A549 (cell line): ENCODE results near the gene GRM7. TPM values are rescaled to one million over a fixed set of nuclear protein-coding genes. Genes with fewer than 3 reads are reported as not detected.

Experiments
- ATAC-seq, 2 experiments: fragments of 200-7000 bp in 1 of 2; fragments of >200 bp in 1 of 2; cut with Nextera tagmentation in 1 of 2; cut with Tn5 transposase in 1 of 2; 3 replicates each; pipeline versions ENCODE4 v1.8.0 to v1.9.1; 2018 to 2020; ENCODE audit warnings: mild to moderate bottlenecking in 1 of 2, moderate library complexity in 1 of 2
- CTCF ChIA-PET: fragments of 300-600 bp; sonication (Branson Sonifier 250); formaldehyde crosslinking; extraction: SDS; loops from one replicate; lab custom pipeline; 2021; ENCODE audit warnings: antibody characterized with exemption, inconsistent platforms; lab: Yijun Ruan, JAX
- POLR2A ChIA-PET: fragments of 350-600 bp; formaldehyde crosslinking; extraction: SDS; loops from one replicate; lab custom pipeline; 2021; ENCODE audit warnings: antibody characterized with exemption, inconsistent platforms; lab: Yijun Ruan, JAX
- DNase-seq, 2 experiments: peaks; one replicate each; pipeline versions ENCODE4 v3.0.0 to v3.0.0-alpha.2; 2011 to 2016; ENCODE audit warnings: low read depth in 1 of 2, low spot score in 1 of 2
- FAIRE-seq: peaks from 2 replicates; lab custom pipeline; 2011; peaks lifted over from hg19 to GRCh38; lab: Jason Lieb, UNC
- H3K27ac ChIP-seq, 2 experiments: fragments of >200 bp; sonication (Bioruptor Twin); formaldehyde crosslinking; 3 replicates each; pipeline ENCODE4 v1.5.1; 2016 to 2017
- H3K4me1 ChIP-seq: fragments of >200 bp; sonication (Bioruptor Twin); formaldehyde crosslinking; 3 replicates; pipeline ENCODE4 v1.6.1; 2016
- H3K4me2 ChIP-seq: fragments of >200 bp; sonication (Bioruptor Twin); formaldehyde crosslinking; 3 replicates; pipeline ENCODE4 v1.6.1; 2016
- H3K4me3 ChIP-seq: fragments of >200 bp; sonication (Bioruptor Twin); formaldehyde crosslinking; 3 replicates; pipeline ENCODE4 v1.5.1; 2016
- H3K9me3 ChIP-seq: fragments of >200 bp; sonication (Bioruptor Twin); formaldehyde crosslinking; 3 replicates; pipeline ENCODE4 v1.6.1; 2016
- BHLHE40 ChIP-seq: IDR thresholded peaks from 2 replicates; pipeline ENCODE4 v1.6.1; 2012; ENCODE audit warnings: low read depth, low read length, inconsistent platforms
- CBX2 ChIP-seq: fragments of 200-600 bp; sonication (generic); IDR thresholded peaks from 2 replicates; pipeline ENCODE4 v1.6.1; 2016; ENCODE audit warnings: low read depth, mild to moderate bottlenecking, borderline replicate concordance
- CHD4 ChIP-seq: fragments of 200-600 bp; sonication (generic); IDR thresholded peaks from 2 replicates; pipeline ENCODE4 v1.6.1; 2016; ENCODE audit warnings: antibody characterized with exemption, mild to moderate bottlenecking, borderline replicate concordance
- EHF ChIP-seq: fragments of 250-450 bp; sonication (Bioruptor Pico); IDR thresholded peaks from 2 replicates; pipeline ENCODE4 v1.5.0; 2020; ENCODE audit warnings: mild to moderate bottlenecking
- FOSL2 ChIP-seq, 2 experiments: fragments of 450-650 bp in 1 of 2; fragments of >200 bp in 1 of 2; sonication (Bioruptor Twin) in 1 of 2; formaldehyde crosslinking; IDR thresholded peaks; 2 replicates each; pipeline versions ENCODE4 v1.5.0 to v1.6.1; 2016 to 2020; ENCODE audit warnings: mild to moderate bottlenecking in 1 of 2, moderate library complexity in 1 of 2
- FOXS1 ChIP-seq: fragments of 250-450 bp; sonication (Bioruptor Pico); IDR thresholded peaks from 2 replicates; pipeline ENCODE4 v1.5.0; 2020; ENCODE audit warnings: mild to moderate bottlenecking, moderate library complexity
- GATA3 ChIP-seq: IDR thresholded peaks from 2 replicates; pipeline ENCODE4 v1.6.1; 2012; ENCODE audit warnings: borderline replicate concordance
- HDAC2 ChIP-seq: fragments of 200-600 bp; sonication (generic); IDR thresholded peaks from 2 replicates; pipeline ENCODE4 v1.6.1; 2016
- HOXA7 ChIP-seq: fragments of 250-450 bp; sonication (Bioruptor Pico); IDR thresholded peaks from 2 replicates; pipeline ENCODE4 v1.5.0; 2020; ENCODE audit warnings: mild to moderate bottlenecking, moderate library complexity
- KDM1A ChIP-seq: fragments of 200-600 bp; sonication (generic); IDR thresholded peaks from 2 replicates; pipeline ENCODE4 v1.6.1; 2016; ENCODE audit warnings: low read depth, mild to moderate bottlenecking
- KDM5A ChIP-seq: fragments of 200-600 bp; sonication (generic); IDR thresholded peaks from 2 replicates; pipeline ENCODE4 v1.6.1; 2016; ENCODE audit warnings: antibody characterized with exemption, mild to moderate bottlenecking
- MAFK ChIP-seq: fragments of 450-650 bp; IDR thresholded peaks from 2 replicates; pipeline ENCODE4 v1.6.1; 2014; ENCODE audit not compliant: partially characterized antibody
- NFE2L2 ChIP-seq: fragments of 150-350 bp; conservative IDR thresholded peaks from 2 replicates; pipeline ENCODE4 v1.6.1; 2014; ENCODE audit warnings: low read length
- NPAS2 ChIP-seq: fragments of 250-450 bp; sonication (Bioruptor Pico); IDR thresholded peaks from 2 replicates; pipeline ENCODE4 v1.8.0; 2022; ENCODE audit warnings: mild to moderate bottlenecking, moderate library complexity, borderline replicate concordance
- POLR2A ChIP-seq: IDR thresholded peaks from 2 replicates; pipeline ENCODE4 v1.6.1; 2012; ENCODE audit warnings: mild to moderate bottlenecking, low read length
- RFX5 ChIP-seq: fragments of 450-650 bp; IDR thresholded peaks from 2 replicates; pipeline ENCODE4 v1.7.1; 2014; ENCODE audit warnings: antibody characterized with exemption, mild to moderate bottlenecking, moderate library complexity
- RNF2 ChIP-seq: fragments of 200-600 bp; sonication (generic); IDR thresholded peaks from 2 replicates; pipeline ENCODE4 v1.6.1; 2016; ENCODE audit warnings: low read depth, mild to moderate bottlenecking, antibody characterized with exemption, moderate library complexity, borderline replicate concordance
- TP53 ChIP-seq: fragments of 250-450 bp; sonication (Bioruptor Pico); IDR thresholded peaks from 2 replicates; pipeline ENCODE4 v1.5.0; 2021; ENCODE audit warnings: mild to moderate bottlenecking, moderate library complexity
- ZNF302 ChIP-seq: fragments of 250-450 bp; sonication (Bioruptor Pico); IDR thresholded peaks from 2 replicates; pipeline ENCODE4 v1.9.0; 2021; ENCODE audit warnings: inconsistent platforms, mild to moderate bottlenecking, moderate library complexity
- ZSCAN20 ChIP-seq: fragments of 250-450 bp; sonication (Bioruptor Pico); IDR thresholded peaks from 2 replicates; pipeline ENCODE4 v1.8.0; 2022; ENCODE audit warnings: mild to moderate bottlenecking, moderate library complexity
- WGBS: methylation state at CpG from one replicate; pipeline ENCODE4 v1.1.6; 2017; ENCODE audit errors: missing lambda C conversion rate; 5-methylcytosine and 5-hydroxymethylcytosine counted together
- polyA plus RNA-seq, 4 experiments: library from polyadenylated mRNA; depleted of rRNA in 3 of 4; stranded (reverse); fragments of >200 nt; fragmentation: RNase III in 1 of 4; extraction: RNeasy Plus Mini Kit Qiagen cat#74134 plus additional on column Dnase treatment in 1 of 4; gene quantifications; 2 replicates in 3 of 4; 3 replicates in 1 of 4; pipeline ENCODE4 v1.2.3, GENCODE V29; 2011 to 2017
- TF ChIP-seq, protein P1 (sequence below): fragments of 250-450 bp; sonication (Bioruptor Pico); IDR thresholded peaks from 2 replicates; pipeline ENCODE4 v1.5.0; 2021; ENCODE audit warnings: mild to moderate bottlenecking, moderate library complexity, borderline replicate concordance
- TF ChIP-seq, protein P2 (sequence below): fragments of >200 bp; sonication (Bioruptor Twin); formaldehyde crosslinking; IDR thresholded peaks from 3 replicates; pipeline ENCODE4 v1.5.1; 2016
- TF ChIP-seq, protein P3 (sequence below): fragments of >200 bp; sonication (Bioruptor Twin); formaldehyde crosslinking; IDR thresholded peaks from 3 replicates; pipeline ENCODE4 v1.6.1; 2016
- TF ChIP-seq, protein P4 (sequence below): fragments of 200-600 bp; sonication (generic); IDR thresholded peaks from 2 replicates; pipeline ENCODE4 v1.6.1; 2016; ENCODE audit warnings: antibody characterized with exemption, mild to moderate bottlenecking, moderate library complexity
- TF ChIP-seq, protein P5 (sequence below): IDR thresholded peaks from 2 replicates; pipeline ENCODE4 v1.6.1; 2012; ENCODE audit warnings: low read depth, borderline replicate concordance

The GRM7 gene
- polyA plus RNA-seq, 2 of the 4 experiments (the other 2 are of a cell fraction), result not detected

DNA sequence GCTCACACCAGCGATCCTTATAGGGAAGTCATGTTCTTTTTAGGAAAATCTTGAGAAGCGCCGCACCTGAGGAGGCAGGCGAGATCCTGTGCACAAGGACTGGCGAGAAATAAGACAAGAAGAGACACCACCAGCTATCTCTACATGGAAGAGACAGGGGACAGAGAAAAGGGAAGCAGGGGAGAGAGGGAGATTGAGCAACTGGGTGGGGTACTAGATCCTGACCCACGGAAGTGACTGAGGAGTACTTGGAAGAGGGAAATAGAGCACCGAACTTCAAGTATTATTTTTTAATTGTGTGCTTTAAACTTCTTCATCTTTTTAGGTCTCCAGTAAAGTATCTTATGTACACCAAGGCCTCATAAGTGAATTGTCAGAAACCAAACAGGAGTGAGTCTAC is 898.7 kb downstream of the GRM7 start:
- H3K27ac ChIP-seq, result no peak overlapping the region
- TF ChIP-seq, protein P1, sequence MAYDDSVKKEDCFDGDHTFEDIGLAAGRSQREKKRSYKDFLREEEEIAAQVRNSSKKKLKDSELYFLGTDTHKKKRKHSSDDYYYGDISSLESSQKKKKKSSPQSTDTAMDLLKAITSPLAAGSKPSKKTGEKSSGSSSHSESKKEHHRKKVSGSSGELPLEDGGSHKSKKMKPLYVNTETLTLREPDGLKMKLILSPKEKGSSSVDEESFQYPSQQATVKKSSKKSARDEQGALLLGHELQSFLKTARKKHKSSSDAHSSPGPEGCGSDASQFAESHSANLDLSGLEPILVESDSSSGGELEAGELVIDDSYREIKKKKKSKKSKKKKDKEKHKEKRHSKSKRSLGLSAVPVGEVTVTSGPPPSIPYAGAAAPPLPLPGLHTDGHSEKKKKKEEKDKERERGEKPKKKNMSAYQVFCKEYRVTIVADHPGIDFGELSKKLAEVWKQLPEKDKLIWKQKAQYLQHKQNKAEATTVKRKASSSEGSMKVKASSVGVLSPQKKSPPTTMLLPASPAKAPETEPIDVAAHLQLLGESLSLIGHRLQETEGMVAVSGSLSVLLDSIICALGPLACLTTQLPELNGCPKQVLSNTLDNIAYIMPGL, result no peak
- TF ChIP-seq RNF2 (no peak), FOXS1 (no peak), ZSCAN20 (CRISPR knock-in tag) (no peak), NFE2L2 (no peak), POLR2A (no peak)
- FAIRE-seq, result no peak
- no peaks in the 10 kb centered on the region for H3K9me3 ChIP-seq
- POLR2A ChIA-PET, result no interaction called here
- CTCF ChIA-PET, result no interaction called here
- H3K4me1 ChIP-seq, result no peaks in the 10 kb centered on the region
- no peak for DNase-seq
- H3K4me3 ChIP-seq, result no peak overlapping the region
- no peak overlapping the region for H3K4me2 ChIP-seq
- no peak for ATAC-seq
- 27% methylated on average over 7 of the region's 7 CpGs for WGBS

DNA sequence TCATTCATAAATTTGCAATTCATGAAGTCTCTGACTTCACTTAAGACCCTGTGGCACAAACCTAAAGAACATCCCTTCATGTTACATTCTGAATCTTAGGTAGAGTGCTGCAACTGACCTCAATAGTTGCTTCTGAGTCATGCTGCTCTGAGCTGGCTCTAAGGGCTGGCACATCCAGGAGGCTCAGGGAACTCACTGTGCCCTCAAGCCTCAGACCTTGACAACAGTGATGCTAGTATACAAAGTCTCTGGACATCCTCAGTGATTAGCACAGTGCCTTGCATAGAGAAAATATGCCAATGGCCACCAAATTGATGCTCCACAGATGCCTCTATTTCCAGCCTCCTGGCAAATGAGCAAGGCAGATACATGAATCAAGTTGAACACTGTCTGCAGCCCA is 899.8 kb downstream of the GRM7 start:
- DNase-seq (no peak), FAIRE-seq (no peak), ATAC-seq (no peak)
- POLR2A ChIA-PET, result no interaction called here
- CTCF ChIA-PET, result no interaction called here
- H3K9me3 ChIP-seq, result no peaks in the 10 kb centered on the region
- H3K4me1 ChIP-seq, result no peaks in the 10 kb centered on the region
- TF ChIP-seq RFX5 (no peak), KDM5A (no peak), CHD4 (no peak), NPAS2 (no peak), ZNF302 (CRISPR knock-in tag) (no peak), GATA3 (no peak), FOSL2 (IDR thresholded peaks at IDR 0.05) (no peak), FOSL2 (CRISPR knock-in tag; IDR thresholded peaks at IDR 0.05) (no peak), KDM1A (no peak), FOXS1 (no peak), CBX2 (no peak), HDAC2 (no peak), HOXA7 (CRISPR knock-in tag) (no peak), BHLHE40 (no peak), TP53 (CRISPR knock-in tag) (no peak), MAFK (no peak), EHF (CRISPR knock-in tag) (no peak)
- TF ChIP-seq, protein P2, sequence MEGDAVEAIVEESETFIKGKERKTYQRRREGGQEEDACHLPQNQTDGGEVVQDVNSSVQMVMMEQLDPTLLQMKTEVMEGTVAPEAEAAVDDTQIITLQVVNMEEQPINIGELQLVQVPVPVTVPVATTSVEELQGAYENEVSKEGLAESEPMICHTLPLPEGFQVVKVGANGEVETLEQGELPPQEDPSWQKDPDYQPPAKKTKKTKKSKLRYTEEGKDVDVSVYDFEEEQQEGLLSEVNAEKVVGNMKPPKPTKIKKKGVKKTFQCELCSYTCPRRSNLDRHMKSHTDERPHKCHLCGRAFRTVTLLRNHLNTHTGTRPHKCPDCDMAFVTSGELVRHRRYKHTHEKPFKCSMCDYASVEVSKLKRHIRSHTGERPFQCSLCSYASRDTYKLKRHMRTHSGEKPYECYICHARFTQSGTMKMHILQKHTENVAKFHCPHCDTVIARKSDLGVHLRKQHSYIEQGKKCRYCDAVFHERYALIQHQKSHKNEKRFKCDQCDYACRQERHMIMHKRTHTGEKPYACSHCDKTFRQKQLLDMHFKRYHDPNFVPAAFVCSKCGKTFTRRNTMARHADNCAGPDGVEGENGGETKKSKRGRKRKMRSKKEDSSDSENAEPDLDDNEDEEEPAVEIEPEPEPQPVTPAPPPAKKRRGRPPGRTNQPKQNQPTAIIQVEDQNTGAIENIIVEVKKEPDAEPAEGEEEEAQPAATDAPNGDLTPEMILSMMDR, result no peak
- TF ChIP-seq, protein P3, sequence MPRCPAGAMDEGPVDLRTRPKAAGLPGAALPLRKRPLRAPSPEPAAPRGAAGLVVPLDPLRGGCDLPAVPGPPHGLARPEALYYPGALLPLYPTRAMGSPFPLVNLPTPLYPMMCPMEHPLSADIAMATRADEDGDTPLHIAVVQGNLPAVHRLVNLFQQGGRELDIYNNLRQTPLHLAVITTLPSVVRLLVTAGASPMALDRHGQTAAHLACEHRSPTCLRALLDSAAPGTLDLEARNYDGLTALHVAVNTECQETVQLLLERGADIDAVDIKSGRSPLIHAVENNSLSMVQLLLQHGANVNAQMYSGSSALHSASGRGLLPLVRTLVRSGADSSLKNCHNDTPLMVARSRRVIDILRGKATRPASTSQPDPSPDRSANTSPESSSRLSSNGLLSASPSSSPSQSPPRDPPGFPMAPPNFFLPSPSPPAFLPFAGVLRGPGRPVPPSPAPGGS, result no peak
- TF ChIP-seq, protein P4, sequence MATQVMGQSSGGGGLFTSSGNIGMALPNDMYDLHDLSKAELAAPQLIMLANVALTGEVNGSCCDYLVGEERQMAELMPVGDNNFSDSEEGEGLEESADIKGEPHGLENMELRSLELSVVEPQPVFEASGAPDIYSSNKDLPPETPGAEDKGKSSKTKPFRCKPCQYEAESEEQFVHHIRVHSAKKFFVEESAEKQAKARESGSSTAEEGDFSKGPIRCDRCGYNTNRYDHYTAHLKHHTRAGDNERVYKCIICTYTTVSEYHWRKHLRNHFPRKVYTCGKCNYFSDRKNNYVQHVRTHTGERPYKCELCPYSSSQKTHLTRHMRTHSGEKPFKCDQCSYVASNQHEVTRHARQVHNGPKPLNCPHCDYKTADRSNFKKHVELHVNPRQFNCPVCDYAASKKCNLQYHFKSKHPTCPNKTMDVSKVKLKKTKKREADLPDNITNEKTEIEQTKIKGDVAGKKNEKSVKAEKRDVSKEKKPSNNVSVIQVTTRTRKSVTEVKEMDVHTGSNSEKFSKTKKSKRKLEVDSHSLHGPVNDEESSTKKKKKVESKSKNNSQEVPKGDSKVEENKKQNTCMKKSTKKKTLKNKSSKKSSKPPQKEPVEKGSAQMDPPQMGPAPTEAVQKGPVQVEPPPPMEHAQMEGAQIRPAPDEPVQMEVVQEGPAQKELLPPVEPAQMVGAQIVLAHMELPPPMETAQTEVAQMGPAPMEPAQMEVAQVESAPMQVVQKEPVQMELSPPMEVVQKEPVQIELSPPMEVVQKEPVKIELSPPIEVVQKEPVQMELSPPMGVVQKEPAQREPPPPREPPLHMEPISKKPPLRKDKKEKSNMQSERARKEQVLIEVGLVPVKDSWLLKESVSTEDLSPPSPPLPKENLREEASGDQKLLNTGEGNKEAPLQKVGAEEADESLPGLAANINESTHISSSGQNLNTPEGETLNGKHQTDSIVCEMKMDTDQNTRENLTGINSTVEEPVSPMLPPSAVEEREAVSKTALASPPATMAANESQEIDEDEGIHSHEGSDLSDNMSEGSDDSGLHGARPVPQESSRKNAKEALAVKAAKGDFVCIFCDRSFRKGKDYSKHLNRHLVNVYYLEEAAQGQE, result no peak
- TF ChIP-seq, protein P5, sequence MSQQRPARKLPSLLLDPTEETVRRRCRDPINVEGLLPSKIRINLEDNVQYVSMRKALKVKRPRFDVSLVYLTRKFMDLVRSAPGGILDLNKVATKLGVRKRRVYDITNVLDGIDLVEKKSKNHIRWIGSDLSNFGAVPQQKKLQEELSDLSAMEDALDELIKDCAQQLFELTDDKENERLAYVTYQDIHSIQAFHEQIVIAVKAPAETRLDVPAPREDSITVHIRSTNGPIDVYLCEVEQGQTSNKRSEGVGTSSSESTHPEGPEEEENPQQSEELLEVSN, result no peak
- H3K4me3 ChIP-seq, result no peak overlapping the region
- no peak overlapping the region for H3K4me2 ChIP-seq
- H3K27ac ChIP-seq, result no peak overlapping the region
